K562 (cell line): ENCODE data around the gene SHANK1. TPM values are rescaled to one million over a fixed set of nuclear protein-coding genes. Genes with fewer than 3 reads are reported as not detected.

Experiments used
- ARID2 ChIP-seq: fragments of 450-650 bp; IDR thresholded peaks from 2 replicates; pipeline ENCODE4 v1.6.1; 2017; ENCODE audit warnings: antibody characterized with exemption, mild to moderate bottlenecking
- LCOR ChIP-seq: sonication (generic); formaldehyde crosslinking; IDR thresholded peaks from 2 replicates; pipeline ENCODE4 v1.8.0; 2022; ENCODE audit warnings: mild to moderate bottlenecking, missing genetic modification reagents
- REST ChIP-seq, 2 experiments: fragments of 450-650 bp; formaldehyde crosslinking in 1 of 2; IDR thresholded peaks; 2 replicates each; pipeline versions ENCODE4 v1.4.0 to v1.6.1; 2014 to 2020; ENCODE audit warnings: mild to moderate bottlenecking in 2 of 2, borderline replicate concordance in 1 of 2, low read depth in 1 of 2
- SMC3 ChIP-seq: conservative IDR thresholded peaks from 2 replicates; pipeline ENCODE4 v1.6.1; 2011; ENCODE audit warnings: low read depth, low read length, improper control_type of control experiment; ENCODE audit not compliant: insufficient read depth
- XRCC3 ChIP-seq: fragments of 450-650 bp; IDR thresholded peaks from 2 replicates; pipeline ENCODE4 v1.6.1; 2017; ENCODE audit warnings: mild to moderate bottlenecking, moderate library complexity
- ZNF274 ChIP-seq: IDR thresholded peaks from 2 replicates; pipeline ENCODE4 v1.6.1; 2011; ENCODE audit warnings: low read depth, mild to moderate bottlenecking, low read length, moderate library complexity, borderline replicate concordance
- polyA plus RNA-seq, 8 experiments: library from polyadenylated mRNA; depleted of rRNA in 4 of 8; stranded (reverse) in 5 of 8; unstranded in 3 of 8; fragments of >200 nt; fragmentation: Nextera tagmentation in 2 of 8; fragmentation: Illumina TruSeq in 1 of 8; extraction: Ambion mirVana in 2 of 8; extraction: Trizol in 1 of 8; gene quantifications; 2 replicates each; pipeline versions ENCODE4 v1.2.1 to v1.2.3, GENCODE V29; 2011 to 2014; ENCODE audit warnings: inconsistent platforms in 1 of 8, missing spikeins in 1 of 8
- total RNA-seq, 7 experiments: library from RNA; depleted of rRNA in 6 of 7; stranded (reverse); fragments of >200 nt in 6 of 7; fragmentation: Illumina TruSeq in 2 of 7; extraction: Trizol in 2 of 7; gene quantifications; 2 replicates each; pipeline versions ENCODE4 v1.2.1 to v1.2.3, GENCODE V29; 2011 to 2021; ENCODE audit warnings: low replicate concordance in 1 of 7

Gene SHANK1
- total and polyA plus RNA-seq, 9 of the 15 experiments (the other 6 are each of a cell fraction or from before 2014, with no cell fraction given): 0.33 to 1.3 (median 0.55) TPM; not detected in 2

GRCh38 chr19:50705422-50706019, 14.1 kb downstream of the SHANK1 start (continued):
- TF ChIP-seq SMC3 (peak; percentile 88), ZNF274 (no peak), XRCC3 (no peak), REST (IDR thresholded peaks at IDR 0.05; ENCODE audit: borderline replicate concordance) (peak; percentile 87), REST (CRISPR knock-in tag; IDR thresholded peaks at IDR 0.05; ENCODE audit: low read depth) (no peak), LCOR (0 out of 2 replicates have a peak, but pooled peaks have one; percentile 66), ARID2 (no peak)
